Measurements from ENCODE around the gene GSG1L. TPM values are rescaled to one million over a fixed set of nuclear protein-coding genes. Genes with fewer than 3 reads are reported as not detected.

The GSG1L gene
- polyA plus RNA-seq, 2 donors, result 0.12 to 0.19 TPM

DNA sequence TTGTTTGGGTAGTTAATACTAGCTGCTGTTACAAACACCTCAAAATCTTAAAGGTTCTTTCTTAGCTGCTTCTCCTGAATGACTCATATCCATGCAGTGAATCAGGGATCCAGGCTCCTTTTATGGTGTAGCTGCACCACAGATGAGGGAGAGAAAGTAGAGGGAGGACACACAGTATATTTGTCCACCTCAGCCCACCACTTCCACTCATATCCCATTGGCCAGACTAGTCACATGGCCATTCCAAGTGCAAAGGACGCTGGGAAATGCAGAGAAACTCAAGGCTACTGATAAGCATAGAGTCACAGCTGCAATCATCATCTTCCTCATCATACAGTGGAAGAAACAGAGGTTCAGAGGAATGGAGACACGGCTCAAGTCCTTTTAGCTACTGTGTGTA, 63.8 kb downstream of the GSG1L start:
- Histone ChIP-seq H3K9me3 (ENCODE audit: control insufficient read depth in 2 of 2, insufficient read depth in 1 of 2, low read depth in 1 of 2, low read length in 1 of 2) (no peaks in the 10 kb centered on the region), H3K4me3 (ENCODE audit: low read depth in 1 of 2, low read length in 2 of 2) (no peak overlapping the region), H3K36me3 (ENCODE audit: control insufficient read depth in 2 of 2, insufficient read depth in 2 of 2, low read length in 1 of 2) (no peaks in the 10 kb centered on the region), H3K27me3 (ENCODE audit: control insufficient read depth in 1 of 2, insufficient read depth in 2 of 2, low read length in 2 of 2) (no peaks in the 10 kb centered on the region), H3K4me1 (ENCODE audit: control insufficient read depth in 2 of 2, insufficient read depth in 2 of 2, low read length in 1 of 2) (no peaks in the 10 kb centered on the region), H3K27ac (ENCODE audit: low read depth in 2 of 2, low read length in 1 of 2) (no peak overlapping the region)
- 64 to 80% methylated on average over 2 of the region's 2 CpGs for WGBS, 2 donors

DNA sequence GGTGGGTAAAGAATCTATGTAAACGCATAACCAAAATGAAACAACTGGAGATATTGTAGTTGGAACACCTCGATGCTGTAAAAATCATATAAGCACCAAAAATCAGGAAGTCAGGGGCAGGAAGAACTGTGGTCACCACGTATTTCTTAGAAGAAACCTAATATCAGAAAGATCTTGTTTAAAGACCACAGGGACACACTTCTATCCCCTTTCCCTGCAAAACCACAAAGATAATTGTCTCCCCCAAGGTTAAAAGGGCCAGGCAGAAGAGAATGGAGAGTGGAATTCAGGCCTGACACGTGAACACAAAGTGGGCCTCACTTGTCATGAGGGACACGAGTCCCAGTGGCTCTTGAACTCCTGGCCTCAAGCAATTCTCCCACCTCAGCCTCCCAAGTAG, 68.1 kb downstream of the GSG1L start:
- Histone ChIP-seq H3K27me3 (ENCODE audit: control insufficient read depth in 1 of 2, insufficient read depth in 2 of 2, low read length in 2 of 2) (no peaks in the 10 kb centered on the region), H3K4me1 (ENCODE audit: control insufficient read depth in 2 of 2, insufficient read depth in 2 of 2, low read length in 1 of 2) (no peaks in the 10 kb centered on the region), H3K9me3 (ENCODE audit: control insufficient read depth in 2 of 2, insufficient read depth in 1 of 2, low read depth in 1 of 2, low read length in 1 of 2) (peaks cover 0 to 3% of the 10 kb centered on the region in 2 donors), H3K27ac (ENCODE audit: low read depth in 2 of 2, low read length in 1 of 2) (no peak overlapping the region), H3K4me3 (ENCODE audit: low read depth in 1 of 2, low read length in 2 of 2) (no peak overlapping the region), H3K36me3 (ENCODE audit: control insufficient read depth in 2 of 2, insufficient read depth in 2 of 2, low read length in 1 of 2) (no peaks in the 10 kb centered on the region)
- WGBS, 2 donors, result 46 to 69% methylated on average over 5 of the region's 5 CpGs

DNA sequence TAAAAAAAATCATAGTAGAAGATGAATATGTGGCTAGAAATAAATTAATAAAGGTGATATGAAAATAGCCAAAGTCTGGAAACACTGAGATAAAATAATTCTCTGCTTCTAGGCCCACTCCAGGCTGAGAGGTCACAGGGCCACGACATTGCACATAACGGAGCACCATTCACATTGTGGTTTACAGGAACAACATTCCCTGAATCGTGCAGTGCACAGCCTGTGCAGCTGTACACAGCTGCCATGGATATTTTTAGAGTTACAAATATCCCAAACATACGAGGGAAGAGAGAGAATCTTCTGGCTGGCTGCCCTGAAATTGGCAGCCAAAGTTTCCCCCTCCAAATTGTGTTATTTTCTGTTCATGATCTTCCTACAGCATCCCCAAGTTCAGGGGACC, 68.8 kb downstream of the GSG1L start:
- Histone ChIP-seq H3K4me1 (ENCODE audit: control insufficient read depth in 2 of 2, insufficient read depth in 2 of 2, low read length in 1 of 2) (no peaks in the 10 kb centered on the region), H3K36me3 (ENCODE audit: control insufficient read depth in 2 of 2, insufficient read depth in 2 of 2, low read length in 1 of 2) (no peaks in the 10 kb centered on the region), H3K27ac (ENCODE audit: low read depth in 2 of 2, low read length in 1 of 2) (no peak overlapping the region), H3K4me3 (ENCODE audit: low read depth in 1 of 2, low read length in 2 of 2) (no peak overlapping the region), H3K9me3 (ENCODE audit: control insufficient read depth in 2 of 2, insufficient read depth in 1 of 2, low read depth in 1 of 2, low read length in 1 of 2) (peaks cover 0 to 3% of the 10 kb centered on the region in 2 donors), H3K27me3 (ENCODE audit: control insufficient read depth in 1 of 2, insufficient read depth in 2 of 2, low read length in 2 of 2) (no peaks in the 10 kb centered on the region)
- WGBS, 2 donors, result 49 to 55% methylated on average over 4 of the region's 4 CpGs

GRCh38 chr16:27993587-27993986, 69.9 kb downstream of the GSG1L start:
- no peaks in the 10 kb centered on the region for H3K36me3 ChIP-seq (ENCODE audit: control insufficient read depth in 2 of 2, insufficient read depth in 2 of 2, low read length in 1 of 2)
- peaks cover 0 to 3% of the 10 kb centered on the region in 2 donors for H3K9me3 ChIP-seq (ENCODE audit: control insufficient read depth in 2 of 2, insufficient read depth in 1 of 2, low read depth in 1 of 2, low read length in 1 of 2)
- no peak overlapping the region for H3K4me3 ChIP-seq (ENCODE audit: low read depth in 1 of 2, low read length in 2 of 2)
- no peaks in the 10 kb centered on the region for H3K4me1 ChIP-seq (ENCODE audit: control insufficient read depth in 2 of 2, insufficient read depth in 2 of 2, low read length in 1 of 2)
- H3K27ac ChIP-seq (ENCODE audit: low read depth in 2 of 2, low read length in 1 of 2), result no peak overlapping the region
- no peaks in the 10 kb centered on the region for H3K27me3 ChIP-seq (ENCODE audit: control insufficient read depth in 1 of 2, insufficient read depth in 2 of 2, low read length in 2 of 2)
- WGBS, 2 donors, result 93 to 94% methylated on average over 3 of the region's 3 CpGs

DNA sequence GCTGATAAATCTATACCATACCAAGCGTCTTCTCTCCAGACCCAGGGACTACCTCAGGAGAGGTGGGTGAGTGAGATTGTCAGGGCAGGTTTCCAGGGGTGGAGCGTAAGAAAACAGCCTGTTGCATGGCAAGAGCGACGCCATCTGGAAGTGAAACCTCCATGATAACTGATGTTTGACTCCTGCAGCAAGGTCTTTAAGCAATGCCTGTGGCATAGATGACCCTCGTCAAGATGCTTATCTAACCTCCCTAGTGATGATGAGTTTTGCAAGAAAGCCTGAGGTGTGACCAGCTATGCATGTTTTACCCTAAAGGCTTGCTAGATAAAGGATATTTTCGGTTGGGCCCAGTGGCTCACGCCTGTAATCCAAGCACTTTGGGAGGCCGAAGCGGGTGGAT, 71.6 kb downstream of the GSG1L start:
- WGBS, 2 donors, result 78 to 85% methylated on average over 9 of the region's 9 CpGs
- Histone ChIP-seq H3K4me1 (ENCODE audit: control insufficient read depth in 2 of 2, insufficient read depth in 2 of 2, low read length in 1 of 2) (no peaks in the 10 kb centered on the region), H3K4me3 (ENCODE audit: low read depth in 1 of 2, low read length in 2 of 2) (no peak overlapping the region), H3K9me3 (ENCODE audit: control insufficient read depth in 2 of 2, insufficient read depth in 1 of 2, low read depth in 1 of 2, low read length in 1 of 2) (peaks cover 0 to 3% of the 10 kb centered on the region in 2 donors), H3K36me3 (ENCODE audit: control insufficient read depth in 2 of 2, insufficient read depth in 2 of 2, low read length in 1 of 2) (no peaks in the 10 kb centered on the region), H3K27me3 (ENCODE audit: control insufficient read depth in 1 of 2, insufficient read depth in 2 of 2, low read length in 2 of 2) (no peaks in the 10 kb centered on the region), H3K27ac (ENCODE audit: low read depth in 2 of 2, low read length in 1 of 2) (no peak overlapping the region)

GRCh38 chr16:27985981-27986380, 77.5 kb downstream of the GSG1L start:
- 87% methylated on average over 5 of the region's 5 CpGs for WGBS, 2 donors
- no peak overlapping the region for H3K27ac ChIP-seq (ENCODE audit: low read depth in 2 of 2, low read length in 1 of 2)
- H3K27me3 ChIP-seq (ENCODE audit: control insufficient read depth in 1 of 2, insufficient read depth in 2 of 2, low read length in 2 of 2), result no peaks in the 10 kb centered on the region
- H3K36me3 ChIP-seq (ENCODE audit: control insufficient read depth in 2 of 2, insufficient read depth in 2 of 2, low read length in 1 of 2), result no peaks in the 10 kb centered on the region
- H3K4me1 ChIP-seq (ENCODE audit: control insufficient read depth in 2 of 2, insufficient read depth in 2 of 2, low read length in 1 of 2), result no peaks in the 10 kb centered on the region
- no peak overlapping the region for H3K4me3 ChIP-seq (ENCODE audit: low read depth in 1 of 2, low read length in 2 of 2)
- no peaks in the 10 kb centered on the region for H3K9me3 ChIP-seq (ENCODE audit: control insufficient read depth in 2 of 2, insufficient read depth in 1 of 2, low read depth in 1 of 2, low read length in 1 of 2)

DNA sequence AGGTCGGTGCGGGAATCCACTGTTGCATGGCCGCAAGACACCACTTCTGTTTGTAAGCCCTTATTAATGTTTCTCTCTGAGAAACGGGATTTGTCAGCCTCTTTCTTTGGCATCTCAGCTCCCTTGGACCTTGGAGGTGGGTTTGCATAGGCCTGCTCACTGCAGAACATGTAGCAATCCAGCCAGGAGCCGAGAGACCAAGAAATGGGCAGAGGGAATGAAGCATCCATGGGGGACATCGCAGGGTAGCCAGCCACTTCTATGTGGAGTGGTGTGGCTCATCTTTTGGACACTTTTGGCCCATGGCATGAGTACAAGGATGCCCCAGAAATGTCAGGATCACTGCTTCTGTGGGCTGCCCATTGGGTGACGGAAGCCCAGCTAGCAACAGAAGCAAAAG, 79.4 kb downstream of the GSG1L start:
- H3K27ac ChIP-seq (ENCODE audit: low read depth in 2 of 2, low read length in 1 of 2), result no peak overlapping the region
- H3K4me3 ChIP-seq (ENCODE audit: low read depth in 1 of 2, low read length in 2 of 2), result no peak overlapping the region
- no peaks in the 10 kb centered on the region for H3K27me3 ChIP-seq (ENCODE audit: control insufficient read depth in 1 of 2, insufficient read depth in 2 of 2, low read length in 2 of 2)
- no peaks in the 10 kb centered on the region for H3K4me1 ChIP-seq (ENCODE audit: control insufficient read depth in 2 of 2, insufficient read depth in 2 of 2, low read length in 1 of 2)
- H3K9me3 ChIP-seq (ENCODE audit: control insufficient read depth in 2 of 2, insufficient read depth in 1 of 2, low read depth in 1 of 2, low read length in 1 of 2), result no peaks in the 10 kb centered on the region
- no peaks in the 10 kb centered on the region for H3K36me3 ChIP-seq (ENCODE audit: control insufficient read depth in 2 of 2, insufficient read depth in 2 of 2, low read length in 1 of 2)
- 84 to 86% methylated on average over 7 of the region's 7 CpGs for WGBS, 2 donors

- WGBS, 2 donors, result 53 to 60% methylated on average over 2 of the region's 2 CpGs
- Histone ChIP-seq H3K36me3 (ENCODE audit: control insufficient read depth in 2 of 2, insufficient read depth in 2 of 2, low read length in 1 of 2) (no peaks in the 10 kb centered on the region), H3K27me3 (ENCODE audit: control insufficient read depth in 1 of 2, insufficient read depth in 2 of 2, low read length in 2 of 2) (no peaks in the 10 kb centered on the region), H3K4me3 (ENCODE audit: low read depth in 1 of 2, low read length in 2 of 2) (no peak overlapping the region), H3K27ac (ENCODE audit: low read depth in 2 of 2, low read length in 1 of 2) (no peak overlapping the region), H3K4me1 (ENCODE audit: control insufficient read depth in 2 of 2, insufficient read depth in 2 of 2, low read length in 1 of 2) (no peaks in the 10 kb centered on the region), H3K9me3 (ENCODE audit: control insufficient read depth in 2 of 2, insufficient read depth in 1 of 2, low read depth in 1 of 2, low read length in 1 of 2) (no peaks in the 10 kb centered on the region)
These were observed 80.3 kb downstream of the GSG1L start for GRCh38 chr16:27983244-27983643.

DNA sequence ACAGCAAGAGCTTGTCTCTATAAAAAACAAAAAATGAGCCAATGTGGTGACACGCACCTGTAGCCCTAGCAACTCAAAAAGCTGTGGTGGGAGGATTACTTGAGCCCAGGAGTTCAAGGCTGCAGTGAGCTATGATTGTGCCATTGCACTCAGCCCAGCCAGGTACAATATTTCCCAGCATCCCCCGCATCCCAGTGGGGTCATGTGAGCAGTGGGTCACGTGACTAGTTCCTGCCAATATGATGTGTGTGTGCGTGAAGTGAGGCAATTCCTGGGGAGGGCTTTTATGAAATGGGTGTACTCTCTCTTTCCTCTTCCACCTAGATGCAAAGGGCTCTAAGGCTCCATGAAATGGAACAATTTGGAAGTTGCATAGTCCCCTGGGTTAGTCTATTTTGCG, 81.3 kb downstream of the GSG1L start:
- H3K9me3 ChIP-seq (ENCODE audit: control insufficient read depth in 2 of 2, insufficient read depth in 1 of 2, low read depth in 1 of 2, low read length in 1 of 2), result no peaks in the 10 kb centered on the region
- H3K27me3 ChIP-seq (ENCODE audit: control insufficient read depth in 1 of 2, insufficient read depth in 2 of 2, low read length in 2 of 2), result no peaks in the 10 kb centered on the region
- WGBS, 2 donors, result 78 to 79% methylated on average over 5 of the region's 5 CpGs
- H3K4me1 ChIP-seq (ENCODE audit: control insufficient read depth in 2 of 2, insufficient read depth in 2 of 2, low read length in 1 of 2), result no peaks in the 10 kb centered on the region
- no peaks in the 10 kb centered on the region for H3K36me3 ChIP-seq (ENCODE audit: control insufficient read depth in 2 of 2, insufficient read depth in 2 of 2, low read length in 1 of 2)
- H3K4me3 ChIP-seq (ENCODE audit: low read depth in 1 of 2, low read length in 2 of 2), result no peak overlapping the region
- no peak overlapping the region for H3K27ac ChIP-seq (ENCODE audit: low read depth in 2 of 2, low read length in 1 of 2)

- H3K27ac ChIP-seq (ENCODE audit: low read depth in 2 of 2, low read length in 1 of 2), result no peak overlapping the region
- WGBS, 2 donors, result 38 to 49% methylated on average over 9 of the region's 9 CpGs
- no peaks in the 10 kb centered on the region for H3K9me3 ChIP-seq (ENCODE audit: control insufficient read depth in 2 of 2, insufficient read depth in 1 of 2, low read depth in 1 of 2, low read length in 1 of 2)
- H3K27me3 ChIP-seq (ENCODE audit: control insufficient read depth in 1 of 2, insufficient read depth in 2 of 2, low read length in 2 of 2), result no peaks in the 10 kb centered on the region
- no peak overlapping the region for H3K4me3 ChIP-seq (ENCODE audit: low read depth in 1 of 2, low read length in 2 of 2)
- H3K36me3 ChIP-seq (ENCODE audit: control insufficient read depth in 2 of 2, insufficient read depth in 2 of 2, low read length in 1 of 2), result no peaks in the 10 kb centered on the region
- H3K4me1 ChIP-seq (ENCODE audit: control insufficient read depth in 2 of 2, insufficient read depth in 2 of 2, low read length in 1 of 2), result no peaks in the 10 kb centered on the region
These were observed 82.4 kb downstream of the GSG1L start for GRCh38 chr16:27980919-27981700.

All from esophagus (tissue), 2 donors.